Measurements from ENCODE around the gene RER1. TPM values are rescaled to one million over a fixed set of nuclear protein-coding genes. Genes with fewer than 3 reads are reported as not detected.

RER1 gene
- total RNA-seq, 1 experiment from 2014 or later = 110 TPM

DNA sequence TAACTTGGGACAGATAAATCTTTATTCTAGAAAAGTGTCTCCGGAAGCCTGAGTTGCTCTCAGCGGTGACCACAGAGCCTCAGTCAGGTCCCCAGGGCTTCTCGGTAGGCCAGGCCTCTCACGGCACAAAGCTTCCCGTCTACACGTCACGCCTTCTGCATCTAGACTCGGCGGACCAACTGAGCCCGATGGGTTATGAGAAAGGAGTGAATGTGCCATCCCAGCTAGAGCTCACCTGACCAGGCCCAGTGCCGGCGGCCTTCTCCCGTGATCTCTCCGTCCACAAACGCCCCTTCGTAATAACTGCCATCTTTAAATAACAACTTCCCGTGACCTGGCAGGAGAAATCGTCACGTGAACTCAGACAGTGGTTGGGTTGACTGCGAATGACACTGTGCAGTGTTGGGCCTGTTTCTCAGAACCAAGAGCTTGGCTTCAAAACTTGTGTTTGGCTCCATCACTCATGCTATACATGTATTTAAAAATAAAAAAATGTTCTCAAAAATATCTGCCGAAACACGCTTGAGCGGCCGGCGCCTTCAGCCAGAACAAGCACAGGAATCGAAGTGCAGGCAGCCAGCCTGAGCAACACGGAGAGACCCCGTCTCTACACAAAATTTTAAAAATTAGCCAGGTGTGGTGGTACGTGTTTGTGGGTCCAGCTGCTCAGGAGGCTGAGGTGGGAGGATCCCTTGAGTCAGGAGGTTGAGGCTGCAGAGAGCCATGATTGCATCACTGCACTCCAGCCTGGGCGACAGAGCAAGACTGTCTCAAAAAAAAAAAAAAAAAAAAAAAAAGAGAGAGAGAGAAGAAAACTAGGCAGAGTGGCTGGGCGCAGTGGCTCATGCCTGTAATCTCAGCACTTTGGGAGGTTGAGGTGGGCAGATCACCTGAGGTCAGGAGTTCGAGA, 3.4 kb upstream of the RER1 start:
- Histone ChIP-seq H3K23ac (ENCODE audit: insufficient read length, low read depth, low read length) (no peak overlapping the region), H4K8ac (replicated peaks; ENCODE audit: insufficient read length, low read depth, low read length) (no peak overlapping the region)
- H3K27me3 Mint-ChIP-seq (ENCODE audit: low read depth) = no peaks in the 10 kb centered on the region

More for the DNA sequence above, 3.4 kb upstream of the RER1 start:
- Histone ChIP-seq H4K91ac (ENCODE audit: insufficient read length, low read depth, low read length) (no peak overlapping the region), H2AFZ (ENCODE audit: low read length) (no peak overlapping the region), H2AK5ac (ENCODE audit: insufficient read length, low read length) (no peak overlapping the region), H3K56ac (ENCODE audit: insufficient read length, low read depth, low read length) (no peak overlapping the region), H3K9me3 (ENCODE audit: control insufficient read depth, low read depth, low read length) (no peaks in the 10 kb centered on the region), H3K14ac (ENCODE audit: insufficient read depth, low read length) (no peak overlapping the region), H2BK15ac (ENCODE audit: low read depth, low read length) (no peak overlapping the region), H3K4ac (ENCODE audit: low read depth, low read length) (no peak overlapping the region), H4K20me1 (ENCODE audit: control insufficient read depth, insufficient read depth, insufficient read length) (no peaks in the 10 kb centered on the region), H3K27me3 (ENCODE audit: insufficient read depth, low read length) (no peaks in the 10 kb centered on the region), H2BK120ac (ENCODE audit: low read depth, low read length, poor library complexity, severe bottlenecking) (no peak overlapping the region), H2BK12ac (ENCODE audit: insufficient read length, low read depth, low read length) (no peak overlapping the region), H3K27ac (ENCODE audit: insufficient read length, low read depth, low read length) (no peak overlapping the region), H3K23me2 (ENCODE audit: insufficient read length, low read depth, low read length, poor library complexity, severe bottlenecking) (peaks cover 6% of the 10 kb centered on the region), H2BK20ac (ENCODE audit: low read depth, low read length, poor library complexity, severe bottlenecking) (no peak overlapping the region), H3K79me2 (ENCODE audit: insufficient read depth, low read length) (peaks cover 2% of the 10 kb centered on the region; the same call in 1 of the 2 replicates), H3T11ph (ENCODE audit: low read length) (no peak overlapping the region), H3K18ac (ENCODE audit: insufficient read length, low read depth, low read length) (no peak overlapping the region), H3K9ac (ENCODE audit: extremely low read depth, insufficient read length, low read length) (no peak overlapping the region), H3K4me2 (ENCODE audit: insufficient read depth, insufficient read length, low read length) (no peak overlapping the region), H2BK5ac (ENCODE audit: insufficient read length, low read length) (no peak overlapping the region), H3K4me1 (ENCODE audit: insufficient read depth, low read length) (no peaks in the 10 kb centered on the region), H3K79me1 (ENCODE audit: insufficient read depth, low read depth, low read length, poor library complexity, severe bottlenecking) (peaks cover 8% of the 10 kb centered on the region), H4K5ac (ENCODE audit: insufficient read length, low read depth, low read length) (no peak overlapping the region)
- WGBS (ENCODE audit: extremely low coverage, insufficient read length, low lambda C conversion rate) = no CpG with 5 or more reads among the region's 32 CpGs
- TF ChIP-seq, protein P1, sequence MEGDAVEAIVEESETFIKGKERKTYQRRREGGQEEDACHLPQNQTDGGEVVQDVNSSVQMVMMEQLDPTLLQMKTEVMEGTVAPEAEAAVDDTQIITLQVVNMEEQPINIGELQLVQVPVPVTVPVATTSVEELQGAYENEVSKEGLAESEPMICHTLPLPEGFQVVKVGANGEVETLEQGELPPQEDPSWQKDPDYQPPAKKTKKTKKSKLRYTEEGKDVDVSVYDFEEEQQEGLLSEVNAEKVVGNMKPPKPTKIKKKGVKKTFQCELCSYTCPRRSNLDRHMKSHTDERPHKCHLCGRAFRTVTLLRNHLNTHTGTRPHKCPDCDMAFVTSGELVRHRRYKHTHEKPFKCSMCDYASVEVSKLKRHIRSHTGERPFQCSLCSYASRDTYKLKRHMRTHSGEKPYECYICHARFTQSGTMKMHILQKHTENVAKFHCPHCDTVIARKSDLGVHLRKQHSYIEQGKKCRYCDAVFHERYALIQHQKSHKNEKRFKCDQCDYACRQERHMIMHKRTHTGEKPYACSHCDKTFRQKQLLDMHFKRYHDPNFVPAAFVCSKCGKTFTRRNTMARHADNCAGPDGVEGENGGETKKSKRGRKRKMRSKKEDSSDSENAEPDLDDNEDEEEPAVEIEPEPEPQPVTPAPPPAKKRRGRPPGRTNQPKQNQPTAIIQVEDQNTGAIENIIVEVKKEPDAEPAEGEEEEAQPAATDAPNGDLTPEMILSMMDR (conservative IDR thresholded peaks at IDR 0.05) = no peak
- no peak overlapping the region for H3K4me3 Mint-ChIP-seq
- H3K9me3 Mint-ChIP-seq = no peaks in the 10 kb centered on the region
- H3K27ac Mint-ChIP-seq = no peak overlapping the region; a peak in 1 of 7 replicates
- no peak for DNase-seq
- peaks cover 12 to 24% of the 10 kb centered on the region in 2 experiments for H3K4me1 Mint-ChIP-seq
- peaks cover 0 to 19% (median 5%) of the 10 kb centered on the region in 3 experiments; a peak in 4 of 7 replicates for H3K36me3 Mint-ChIP-seq (ENCODE audit: insufficient read depth in 1 of 3, low read depth in 3 of 3)
